Body of pancreas (tissue), 4 donors: ENCODE data around the gene SLC5A10. TPM values are rescaled to one million over a fixed set of nuclear protein-coding genes. Genes with fewer than 3 reads are reported as not detected.

Experiments
- ATAC-seq: fragments of 150-250 bp; one replicate; pipeline ENCODE4 v1.9.1; 2016
- DNase-seq, 4 donors: peaks; one replicate each; pipeline ENCODE4 v3.0.0-alpha.2; 2019
- H3K27ac ChIP-seq, 4 donors: fragments of 200-600 bp; sonication (generic); 1 replicate in 3 of 4; 2 replicates in 1 of 4; pipeline versions ENCODE4 v1.5.1 to v1.6.1; 2016 to 2019; ENCODE audit warnings: mild to moderate bottlenecking in 1 of 4, mixed read lengths in 1 of 4, moderate library complexity in 1 of 4
- H3K27me3 ChIP-seq, 2 donors: fragments of 200-600 bp; sonication (generic); one replicate each; pipeline ENCODE4 v1.6.0; 2016; ENCODE audit warnings: mild to moderate bottlenecking in 1 of 2
- H3K36me3 ChIP-seq, 2 donors: fragments of 200-600 bp; sonication (generic); replicated peaks in 1 of 2; 2 replicates each; pipeline ENCODE4 v1.5.1; 2016; ENCODE audit warnings: low read depth in 2 of 2; ENCODE audit not compliant: insufficient read depth in 1 of 2
- H3K4me1 ChIP-seq: fragments of 200-600 bp; sonication (generic); one replicate; pipeline ENCODE4 v1.6.0; 2016
- H3K4me3 ChIP-seq, 2 donors: fragments of 200-600 bp; sonication (generic); 1 replicate in 1 of 2; 2 replicates in 1 of 2; pipeline ENCODE4 v1.5.1; 2016 to 2019
- H3K9me3 ChIP-seq, 3 donors: fragments of 200-600 bp; sonication (generic); 1 replicate in 2 of 3; 2 replicates in 1 of 3; pipeline ENCODE4 v1.5.1; 2016
- CTCF ChIP-seq, 7 experiments: fragments of 450-650 bp in 4 of 7; fragments of 200-600 bp in 3 of 7; sonication (generic) in 3 of 7; IDR thresholded peaks; one replicate each; pipeline ENCODE4 v1.5.1; 2016 to 2019; ENCODE audit warnings: antibody characterized with exemption in 7 of 7
- POLR2A ChIP-seq, 3 donors: fragments of 450-650 bp; IDR thresholded peaks; one replicate each; pipeline ENCODE4 v1.6.1; 2016; ENCODE audit warnings: antibody characterized with exemption in 3 of 3, mild to moderate bottlenecking in 2 of 3
- WGBS, 2 donors: methylation state at CpG; one replicate each; pipeline ENCODE4 v1.1.5; 2017; 5-methylcytosine and 5-hydroxymethylcytosine counted together
- intact Hi-C: fragments of 100-400 bp; cut with DNase I; formaldehyde crosslinking; loops from one replicate; pipeline ENCODE4 v1.15.1; 2023
- total RNA-seq, 2 donors: library from RNA; depleted of rRNA; stranded (reverse); fragments of >200 nt; gene quantifications; one replicate each; pipeline ENCODE4 v1.1.0, GENCODE V29; 2016

The SLC5A10 gene
- total RNA-seq, 2 donors from 2014 or later, result not detected

GRCh38 chr17:18910881-18911280 is 41.1 kb upstream of the SLC5A10 start:
- H3K4me3 ChIP-seq, result no peak overlapping the region
- intact Hi-C loops, result loop anchor here (10.0 kb wide), 1 partner anchor 46 kb away; no protein-coding TSS in a partner anchor
- no peaks in the 10 kb centered on the region for H3K4me1 ChIP-seq
- no peaks in the 10 kb centered on the region for H3K27me3 ChIP-seq
- WGBS, 2 donors, result 93 to 99% methylated on average over 6 of the region's 6 CpGs
- H3K27ac ChIP-seq, result no peak overlapping the region
- H3K9me3 ChIP-seq, result no peaks in the 10 kb centered on the region
- DNase-seq, result no peak
- TF ChIP-seq POLR2A (IDR thresholded peaks at IDR 0.05) (no peak), CTCF (IDR thresholded peaks at IDR 0.05) (no peak)
- H3K36me3 ChIP-seq, result peaks cover 0 to 10% of the 10 kb centered on the region in 2 donors
- ATAC-seq, result no peak

GRCh38 chr17:18916816-18917500 is 35.0 kb upstream of the SLC5A10 start:
- no peak overlapping the region for H3K27ac ChIP-seq
- intact Hi-C loops, result loop anchor here (10.0 kb wide), 1 partner anchor 52 kb away; no protein-coding TSS in a partner anchor
- 68 to 75% methylated on average over 5 of the region's 5 CpGs for WGBS, 2 donors
- no peak for DNase-seq
- no peak overlapping the region for H3K4me3 ChIP-seq
- peaks cover 17% of the 10 kb centered on the region for H3K4me1 ChIP-seq
- no peak for ATAC-seq
- H3K9me3 ChIP-seq, result no peaks in the 10 kb centered on the region
- no peaks in the 10 kb centered on the region for H3K27me3 ChIP-seq
- no peak for TF ChIP-seq POLR2A (IDR thresholded peaks at IDR 0.05)
- no peak for TF ChIP-seq CTCF (IDR thresholded peaks at IDR 0.05)
- peaks cover 0 to 2% of the 10 kb centered on the region in 2 donors for H3K36me3 ChIP-seq

GRCh38 chr17:18917506-18918032 is 34.4 kb upstream of the SLC5A10 start:
- H3K4me3 ChIP-seq, result no peak overlapping the region
- no peak for ATAC-seq
- H3K9me3 ChIP-seq, result no peaks in the 10 kb centered on the region
- peaks cover 21% of the 10 kb centered on the region for H3K4me1 ChIP-seq
- TF ChIP-seq CTCF (IDR thresholded peaks at IDR 0.05), result no peak
- TF ChIP-seq POLR2A (IDR thresholded peaks at IDR 0.05), result no peak
- WGBS, 2 donors, result 95 to 97% methylated on average over 10 to 11 of the region's 11 CpGs
- H3K27me3 ChIP-seq, result no peaks in the 10 kb centered on the region
- no peak for DNase-seq
- no peak overlapping the region for H3K27ac ChIP-seq
- intact Hi-C loops, result loop anchor here (10.0 kb wide), 1 partner anchor 53 kb away; no protein-coding TSS in a partner anchor
- H3K36me3 ChIP-seq, result peaks cover 0 to 2% of the 10 kb centered on the region in 2 donors

GRCh38 chr17:18919963-18920362 is 32.0 kb upstream of the SLC5A10 start:
- ATAC-seq (peak; percentile 33), DNase-seq (peak in 1 of 4 donors; percentile 16)
- Histone ChIP-seq H3K4me1 (peaks cover 30% of the 10 kb centered on the region), H3K36me3 (peaks cover 0 to 2% of the 10 kb centered on the region in 2 donors), H3K9me3 (no peaks in the 10 kb centered on the region), H3K27ac (peak overlapping the region in 1 of 4 donors; percentile 54), H3K27me3 (no peaks in the 10 kb centered on the region), H3K4me3 (no peak overlapping the region)
- TF ChIP-seq POLR2A (IDR thresholded peaks at IDR 0.05) (no peak), CTCF (IDR thresholded peaks at IDR 0.05) (no peak)
- intact Hi-C loops, result loop anchor here (10.0 kb wide), 1 partner anchor 55 kb away; no protein-coding TSS in a partner anchor
- WGBS, 2 donors, result 61 to 65% methylated on average over 5 to 6 of the region's 6 CpGs
